Epithelial cell of proximal tubule (primary cell): Measurements from ENCODE around the gene POMGNT1. TPM values are rescaled to one million over a fixed set of nuclear protein-coding genes. Genes with fewer than 3 reads are reported as not detected.

Experiments used
- DNase-seq: peaks from one replicate; pipeline ENCODE4 v3.0.0-alpha.2; 2011; ENCODE audit warnings: low read depth
- H3K4me3 ChIP-seq: 2 replicates; pipeline ENCODE4 v1.5.1; 2011; ENCODE audit warnings: low read depth, mild to moderate bottlenecking, low read length
- CTCF ChIP-seq: conservative IDR thresholded peaks from 2 replicates; pipeline ENCODE4 v1.5.1; 2012; ENCODE audit warnings: low read depth, mild to moderate bottlenecking, low read length
- total RNA-seq: library from RNA; depleted of rRNA; stranded (reverse); fragments of >200 nt; gene quantifications from 2 replicates; pipeline ENCODE4 v1.2.3, GENCODE V29; 2015

Gene POMGNT1
- total RNA-seq, 1 donor from 2014 or later: 53.2 TPM

GRCh38 chr1:46187106-46187869 is 10.9 kb downstream of the POMGNT1 start:
- no peak for DNase-seq
- no peak overlapping the region for H3K4me3 ChIP-seq
- no peak for TF ChIP-seq CTCF

- no peak overlapping the region for H3K4me3 ChIP-seq
- DNase-seq: peak; percentile 80
- TF ChIP-seq CTCF: no peak
These were observed 12.2 kb downstream of the POMGNT1 start for GRCh38 chr1:46186076-46186475.

GRCh38 chr1:46184920-46185658 is 13.1 kb downstream of the POMGNT1 start:
- no peak for TF ChIP-seq CTCF
- DNase-seq: no peak
- no peak overlapping the region for H3K4me3 ChIP-seq

- no peak for TF ChIP-seq CTCF
- no peak for DNase-seq
- no peak overlapping the region for H3K4me3 ChIP-seq
These were observed 14.2 kb downstream of the POMGNT1 start for GRCh38 chr1:46183926-46184557.

- peak; percentile 98 for DNase-seq
- no peak overlapping the region for H3K4me3 ChIP-seq
- peak; percentile 5 for TF ChIP-seq CTCF
These were observed 15.0 kb downstream of the POMGNT1 start for GRCh38 chr1:46183079-46183847.

- DNase-seq: no peak
- H3K4me3 ChIP-seq: peak overlapping the region; percentile 51
- no peak for TF ChIP-seq CTCF
These were observed 16.6 kb downstream of the POMGNT1 start for GRCh38 chr1:46181343-46182260.
